ENCODE results near the gene MYO19.

The MYO19 gene

GRCh38 chr17:36534840-36535668 is at the start of gene MYO19, which contains the start of gene PIGW:
TSS of gene MYO19 (minus strand) at chr17:36534868. CDS start at chr17:36532538, 2,330 bp downstream.
TSS of gene PIGW (plus strand) at chr17:36534987. CDS start at chr17:36537102, 2,115 bp downstream.
- peak; percentile 87 for DNase-seq

GRCh38 chr17:36583787-36584186 is 49.1 kb upstream of the MYO19 start:
- no peak for DNase-seq

- no peak for DNase-seq
These were observed 44.0 kb upstream of the MYO19 start for GRCh38 chr17:36578671-36579070.

GRCh38 chr17:36576793-36577192 is 42.1 kb upstream of the MYO19 start:
- DNase-seq, result no peak

- no peak for DNase-seq
These were observed 40.4 kb upstream of the MYO19 start for GRCh38 chr17:36575028-36575427.

- no peak for DNase-seq
These were observed 31.4 kb upstream of the MYO19 start for GRCh38 chr17:36566081-36566480.

GRCh38 chr17:36553459-36553858 is 18.8 kb upstream of the MYO19 start:
- DNase-seq, result no peak

GRCh38 chr17:36550491-36551417 is 16.1 kb upstream of the MYO19 start:
- DNase-seq, result no peak

- no peak for DNase-seq
These were observed 13.1 kb upstream of the MYO19 start for GRCh38 chr17:36547776-36548175.

- no peak for DNase-seq
These were observed 11.9 kb upstream of the MYO19 start for GRCh38 chr17:36546418-36547093.

- DNase-seq, result peak; percentile 96
These were observed 11.1 kb upstream of the MYO19 start for GRCh38 chr17:36545465-36546417.

GRCh38 chr17:36545077-36545464 is 10.4 kb upstream of the MYO19 start:
- DNase-seq, result no peak

- peak; percentile 88 for DNase-seq
These were observed 9.8 kb upstream of the MYO19 start, which contains the start of gene GGNBP2 for GRCh38 chr17:36544307-36545076. TSS of gene GGNBP2 (plus strand) at chr17:36544919. CDS start at chr17:36545725, 806 bp downstream.

GRCh38 chr17:36544044-36544306 is 9.3 kb upstream of the MYO19 start:
- DNase-seq, result no peak

- no peak for DNase-seq
These were observed 8.1 kb upstream of the MYO19 start for GRCh38 chr17:36542755-36543154.

- DNase-seq, result no peak
These were observed 6.0 kb upstream of the MYO19 start for GRCh38 chr17:36540696-36541095.

- no peak for DNase-seq
These were observed 1.0 kb upstream of the MYO19 start for GRCh38 chr17:36535669-36536081.

- DNase-seq, result peak; percentile 56
These were observed 481 bp downstream of the MYO19 start for GRCh38 chr17:36533935-36534839.

- no peak for DNase-seq
These were observed 2.2 kb downstream of the MYO19 start for GRCh38 chr17:36532435-36532975.

- DNase-seq, result no peak
These were observed 5.5 kb downstream of the MYO19 start for GRCh38 chr17:36529121-36529520.

Data from activated CD8-positive, alpha-beta memory T cell treated with anti-CD3 and anti-CD28 coated beads, Interleukin-2, amount 50 U/mL, for 4 hours (primary cell).